ENCODE data around the gene ZNF805.
A peak's percentile ranks its signal among the peaks of the same experiment; 100 is the strongest.
"Not testable (repeated sequence)": the region's sequence is repeated elsewhere in the genome, so short reads cannot be mapped to it uniquely, and the experiment has no call there.

Gene ZNF805

DNA sequence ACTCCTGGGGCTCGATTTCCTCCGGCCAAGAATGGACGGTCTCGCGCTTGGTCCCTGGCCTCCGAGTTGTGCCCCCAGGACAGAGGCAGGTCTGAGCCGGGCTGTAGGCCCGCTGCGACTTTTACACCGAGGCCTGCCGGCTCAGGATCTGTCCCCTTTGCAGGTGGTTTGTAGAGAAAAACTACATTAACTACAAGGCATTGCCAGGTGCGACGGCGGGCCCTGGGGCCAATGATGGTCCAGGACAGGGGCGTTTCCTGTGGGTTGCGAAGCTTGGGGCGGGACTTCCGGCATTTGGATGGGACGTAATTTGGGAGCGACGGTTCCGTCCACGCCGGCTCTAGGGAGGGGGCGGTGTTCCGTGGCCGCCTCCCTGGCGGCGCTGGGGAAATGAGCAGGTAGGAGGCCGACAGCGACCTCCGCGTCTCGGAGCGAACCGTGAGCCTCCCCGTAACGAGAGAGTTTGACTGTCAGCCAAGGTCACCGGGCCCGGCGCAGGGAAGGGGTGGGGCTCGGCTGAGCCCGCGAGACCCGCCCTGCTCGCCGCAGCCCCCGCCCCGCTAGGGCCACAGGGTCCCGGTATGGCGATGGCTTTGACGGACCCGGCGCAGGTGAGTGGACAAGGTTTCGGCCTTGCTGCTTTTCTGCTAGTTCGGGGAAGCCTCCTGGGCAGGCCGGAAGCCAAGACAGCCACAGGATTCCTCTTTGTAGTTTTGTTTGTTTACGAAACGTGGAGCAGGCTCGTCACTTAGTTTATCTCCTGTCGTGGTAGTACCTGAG, at the start of gene ZNF805:
Gene ZNF805, plus strand, starts transcription at position 322 of the 780 bp plus-strand sequence. Its CDS starts 260 bp downstream, at position 582.
- DNase-seq, result peak; percentile 93

DNA sequence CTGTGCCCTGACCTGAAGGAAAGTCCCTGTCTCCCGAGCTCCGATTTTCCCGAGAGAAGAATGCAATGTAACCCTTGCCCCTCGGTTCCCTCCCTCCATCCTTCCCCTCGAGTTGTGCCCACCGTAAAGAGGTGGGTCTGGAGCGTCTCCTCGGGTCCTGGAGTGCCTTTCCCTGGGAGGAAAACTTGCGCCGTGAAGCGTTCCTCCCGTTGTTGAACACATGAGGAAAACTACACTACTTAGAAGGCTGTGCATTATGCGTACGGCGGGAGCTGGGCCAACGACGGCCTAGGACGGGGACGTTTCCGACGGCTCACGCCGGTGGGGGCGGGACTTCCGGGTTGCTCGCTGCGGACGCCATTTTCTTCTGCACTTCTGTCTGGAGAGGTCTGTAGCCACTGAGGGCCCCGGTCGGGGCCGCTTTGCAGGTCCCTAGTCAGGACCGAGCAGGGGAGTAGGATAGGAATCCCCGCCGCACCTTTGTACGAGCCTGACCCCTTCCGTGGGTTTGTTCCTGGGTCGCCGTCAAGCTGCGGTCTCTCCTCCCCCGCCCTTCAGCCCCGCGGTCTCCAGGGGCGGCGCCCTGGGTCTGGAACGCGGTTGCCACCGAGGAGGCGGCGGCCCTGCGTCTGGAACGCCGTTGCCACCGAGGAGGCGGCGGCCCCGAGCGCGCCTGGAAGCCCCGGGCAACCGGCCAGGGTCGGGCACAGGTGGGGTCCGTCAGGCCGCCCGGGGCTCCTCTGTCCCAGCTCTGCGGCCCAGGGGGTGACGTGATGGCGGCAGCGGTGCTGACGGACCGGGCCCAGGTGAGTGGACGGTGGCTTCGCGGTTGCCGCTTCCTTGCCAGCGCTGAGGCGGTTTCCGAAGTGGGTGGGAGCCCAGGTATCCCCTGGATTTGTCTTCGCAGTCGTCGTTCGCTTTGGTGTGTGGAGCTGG, 49.0 kb upstream of the ZNF805 start, which contains the start of gene ZNF264:
Gene ZNF264, plus strand, starts transcription at position 360 of the 936 bp plus-strand sequence. Its CDS starts 414 bp downstream, at position 774.
- DNase-seq, result peak; percentile 76

DNA sequence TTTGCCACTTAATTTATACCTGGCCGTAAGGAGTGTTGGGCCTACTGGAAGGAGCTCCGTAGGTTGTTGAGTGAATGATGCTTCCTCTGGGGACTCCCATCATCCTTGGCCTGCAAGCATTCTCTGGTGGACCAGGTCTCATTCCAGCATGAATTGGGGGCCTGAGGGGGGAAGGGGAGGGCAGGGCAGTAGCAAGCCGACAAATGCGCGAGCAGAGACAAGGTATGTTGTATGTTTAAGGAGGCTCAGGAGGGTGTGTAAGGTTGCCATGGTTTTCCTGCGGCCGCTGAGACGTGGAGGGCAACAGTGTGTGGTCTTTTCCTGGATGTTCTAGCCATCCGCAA, 48.4 kb upstream of the ZNF805 start:
- DNase-seq, result no peak

DNA sequence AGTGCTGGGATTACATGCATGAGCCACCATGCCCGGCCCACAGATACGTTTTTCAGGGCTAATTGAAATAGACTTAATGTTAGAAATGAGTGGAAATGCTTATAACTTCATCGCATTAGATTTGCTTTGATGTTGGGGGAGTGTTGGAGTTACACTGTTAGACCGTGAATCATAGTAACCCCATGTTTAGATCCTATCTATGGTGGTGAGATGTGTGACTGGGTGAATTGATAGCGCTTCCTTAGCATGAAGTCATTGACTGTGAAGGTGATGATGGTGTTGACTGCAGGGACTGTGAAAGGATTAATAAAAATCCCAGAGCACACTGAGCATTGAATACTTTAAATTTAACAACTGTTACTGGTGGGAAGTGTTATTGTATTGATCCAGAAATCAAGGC, 47.4 kb upstream of the ZNF805 start:
- DNase-seq, result no peak

DNA sequence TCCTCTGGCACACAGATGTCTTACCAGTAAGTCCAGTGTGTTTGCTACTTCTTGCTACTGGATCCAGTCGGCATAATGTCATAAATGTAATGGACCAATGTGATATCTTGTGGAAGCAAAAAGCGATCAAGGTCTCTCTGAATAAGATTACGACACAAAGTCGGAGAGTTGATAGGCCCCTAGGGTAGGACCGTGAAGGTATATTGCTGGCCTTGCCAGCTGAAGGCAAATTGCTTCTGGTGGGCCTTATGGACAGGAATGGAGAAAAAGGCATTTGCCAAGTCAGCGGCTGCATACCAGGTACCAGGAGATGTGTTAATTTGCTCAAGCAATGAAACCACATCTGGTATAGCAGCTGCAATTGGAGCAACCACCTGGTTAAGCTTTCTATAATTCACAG, 42.6 kb upstream of the ZNF805 start:
- not testable (repeated sequence) for DNase-seq

DNA sequence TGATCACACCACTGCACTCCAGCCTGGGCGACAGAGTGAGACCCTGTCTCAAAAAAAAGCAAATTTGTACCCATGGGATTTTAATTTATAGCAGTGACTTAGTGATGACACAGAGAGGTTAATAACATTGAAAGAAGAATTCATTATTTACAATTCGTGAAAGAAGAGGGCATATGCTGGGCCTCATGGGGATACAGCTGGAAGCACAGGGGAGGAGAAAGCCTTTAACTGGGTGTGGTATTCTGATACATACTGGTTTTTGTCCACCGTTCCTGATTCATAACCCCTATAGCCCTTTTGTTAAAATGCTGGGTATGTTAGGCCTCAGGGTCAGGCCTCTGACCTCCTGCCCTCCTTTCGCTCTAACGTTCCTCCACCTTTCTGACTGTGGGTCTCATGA, 38.3 kb upstream of the ZNF805 start:
- DNase-seq, result no peak

DNA sequence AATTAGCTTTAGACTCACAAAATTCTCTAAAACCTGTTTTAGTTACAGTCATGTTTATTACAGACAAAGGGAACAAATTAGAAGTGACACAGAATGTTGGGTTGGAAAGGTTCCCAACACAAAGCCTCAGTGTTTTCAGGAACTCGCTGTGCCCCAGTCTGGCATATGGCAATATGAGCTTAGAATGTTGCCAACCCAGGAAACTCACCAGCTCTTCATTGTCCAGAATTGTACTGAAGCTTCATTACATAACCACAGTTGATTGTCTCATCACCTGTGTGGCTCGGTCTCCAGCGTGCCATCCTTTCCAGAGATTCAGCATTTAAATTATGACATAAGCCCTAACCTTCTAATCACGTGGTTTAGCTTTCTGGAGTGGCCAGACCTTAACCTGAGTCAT, 30.1 kb upstream of the ZNF805 start:
- DNase-seq, result no peak

DNA sequence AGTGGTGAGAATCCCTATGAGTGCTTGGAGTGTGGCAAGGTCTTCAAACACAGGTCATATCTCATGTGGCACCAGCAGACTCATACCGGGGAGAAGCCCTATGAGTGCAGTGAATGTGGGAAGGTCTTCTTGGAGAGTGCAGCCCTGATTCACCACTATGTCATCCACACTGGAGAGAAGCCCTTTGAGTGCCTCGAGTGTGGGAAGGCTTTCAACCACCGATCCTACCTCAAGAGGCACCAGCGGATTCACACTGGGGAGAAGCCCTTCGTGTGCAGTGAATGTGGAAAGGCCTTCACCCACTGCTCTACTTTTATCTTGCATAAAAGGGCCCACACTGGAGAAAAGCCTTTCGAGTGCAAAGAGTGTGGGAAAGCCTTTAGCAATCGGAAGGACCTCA, 28.3 kb upstream of the ZNF805 start:
- DNase-seq, result no peak

DNA sequence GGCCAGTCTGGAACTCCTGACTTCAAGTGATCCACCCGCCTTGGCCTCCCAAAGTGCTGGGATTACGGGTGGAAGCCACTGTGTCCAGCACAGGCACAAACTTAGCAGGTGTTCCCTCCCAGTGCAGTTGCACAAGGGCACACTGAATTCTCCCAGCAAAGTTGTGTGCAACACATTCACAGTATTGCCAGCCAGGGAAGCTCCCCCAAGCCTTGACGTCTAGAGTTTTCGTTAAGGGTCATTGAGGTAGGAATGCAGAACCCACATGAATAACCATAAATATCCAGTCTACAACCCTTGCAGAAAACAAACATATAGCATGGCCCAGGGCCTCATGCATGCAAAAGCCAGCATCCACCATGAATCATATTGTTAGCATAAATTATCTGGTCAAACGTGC, 12.9 kb upstream of the ZNF805 start:
- no peak for DNase-seq

DNA sequence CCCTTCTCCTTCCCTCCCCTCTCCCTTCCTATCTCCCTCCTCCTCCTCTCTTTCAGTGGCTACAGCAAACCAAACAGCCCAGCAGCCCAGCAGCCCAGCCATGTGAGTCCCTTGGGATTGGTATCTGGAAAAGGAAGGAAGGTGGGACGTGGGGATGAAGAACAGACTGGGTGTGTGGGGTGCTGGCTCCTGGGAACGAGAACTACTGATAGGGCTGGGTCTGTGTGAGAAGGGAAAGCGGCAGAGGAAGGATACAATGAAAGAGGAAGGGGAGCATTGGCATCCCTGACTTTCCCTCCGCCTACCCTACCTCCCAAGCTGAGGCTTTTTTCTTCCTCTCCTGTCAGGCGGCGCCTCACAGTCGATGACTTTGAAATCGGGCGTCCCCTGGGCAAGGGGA, 8.7 kb upstream of the ZNF805 start:
- DNase-seq, result no peak

DNA sequence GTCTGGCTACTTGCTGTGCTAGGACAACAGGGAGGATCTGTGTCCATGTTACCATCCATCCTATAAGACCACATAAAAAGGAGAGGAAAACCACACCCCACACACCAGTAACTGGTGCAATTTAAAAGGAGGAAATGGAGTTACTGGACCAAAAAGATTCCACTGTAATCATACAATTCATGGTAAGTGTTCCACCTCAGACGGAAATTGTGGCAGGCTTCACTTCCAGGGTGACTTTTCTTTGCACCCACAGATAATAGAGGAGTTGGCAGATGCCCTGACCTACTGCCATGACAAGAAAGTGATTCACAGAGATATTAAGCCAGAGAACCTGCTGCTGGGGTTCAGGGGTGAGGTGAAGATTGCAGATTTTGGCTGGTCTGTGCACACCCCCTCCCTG, 7.2 kb upstream of the ZNF805 start:
- no peak for DNase-seq

DNA sequence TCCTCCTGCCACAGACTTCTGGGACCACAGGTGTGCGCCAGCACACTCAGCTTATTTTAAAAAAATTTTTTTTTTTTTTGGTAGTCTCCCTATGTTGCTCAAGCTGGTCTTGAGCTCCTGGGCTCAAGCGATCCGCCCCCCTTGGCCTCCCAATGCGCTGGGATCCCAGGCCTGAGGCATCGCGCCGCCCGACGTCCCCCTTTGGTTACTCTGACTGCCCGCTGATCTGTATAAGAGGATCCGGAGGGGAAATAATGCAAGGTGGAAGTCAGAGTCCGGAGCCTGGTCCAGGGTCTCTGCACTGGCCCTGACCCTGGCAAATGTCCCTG, 486 bp upstream of the ZNF805 start:
- DNase-seq, result no peak

DNA sequence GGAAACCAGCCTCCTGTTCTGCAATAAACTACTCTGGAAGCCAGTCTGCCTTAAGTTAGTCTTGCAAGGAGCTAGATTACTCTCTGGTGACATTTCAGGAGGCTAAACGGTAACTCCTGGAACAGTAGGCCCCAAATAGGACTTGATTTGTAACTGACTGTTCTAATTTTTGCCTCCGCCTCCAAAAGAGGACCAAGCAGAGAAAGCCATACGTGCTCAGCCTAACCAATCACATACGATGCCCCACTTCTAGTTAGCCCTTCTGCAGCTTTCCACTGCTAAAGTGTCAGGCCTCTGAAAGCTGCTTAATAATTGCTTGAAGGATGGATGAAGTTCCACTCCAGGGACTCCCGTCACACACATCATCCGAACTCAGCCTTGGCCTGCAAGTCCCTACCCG, 744 bp downstream of the ZNF805 start:
- no peak for DNase-seq

DNA sequence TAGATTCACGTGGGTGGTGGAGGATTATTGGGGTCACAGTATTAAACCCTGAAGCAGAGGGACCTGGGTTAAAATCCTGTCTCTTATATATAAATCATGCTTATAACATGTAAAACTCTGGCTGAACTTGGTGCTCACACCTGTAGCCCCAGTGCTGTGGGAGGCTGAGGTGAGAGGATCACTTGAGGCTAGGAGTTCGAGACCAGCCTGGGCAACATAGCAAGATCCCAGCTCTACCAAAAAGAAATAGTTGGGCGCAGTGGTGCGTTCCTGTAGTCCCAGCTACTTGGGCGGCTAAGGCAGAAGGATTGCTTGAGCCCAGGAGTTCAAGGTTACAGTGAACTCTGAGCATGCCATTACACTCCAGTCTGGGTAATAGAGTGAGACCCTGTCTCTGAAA, 2.4 kb downstream of the ZNF805 start:
- no peak for DNase-seq

DNA sequence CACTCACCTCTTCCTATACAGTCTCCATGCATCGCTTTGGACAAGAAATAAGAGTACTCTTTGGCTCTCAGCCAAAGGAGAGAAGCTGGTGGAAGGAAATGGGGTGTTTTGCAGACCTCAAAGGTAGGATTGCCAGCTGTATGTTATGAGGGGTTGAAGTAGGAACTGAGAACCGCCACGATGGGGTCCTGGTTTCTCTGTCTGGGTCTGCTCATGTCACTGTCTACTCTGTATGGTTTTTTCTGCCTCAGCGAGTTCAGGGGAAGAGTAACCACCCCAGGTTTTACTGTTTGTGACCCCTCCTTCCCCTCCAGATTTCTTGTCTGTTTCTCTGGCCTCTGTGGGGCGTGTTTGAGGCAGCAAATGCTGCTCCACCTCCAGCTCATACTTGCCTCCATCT, 4.1 kb downstream of the ZNF805 start:
- no peak for DNase-seq

DNA sequence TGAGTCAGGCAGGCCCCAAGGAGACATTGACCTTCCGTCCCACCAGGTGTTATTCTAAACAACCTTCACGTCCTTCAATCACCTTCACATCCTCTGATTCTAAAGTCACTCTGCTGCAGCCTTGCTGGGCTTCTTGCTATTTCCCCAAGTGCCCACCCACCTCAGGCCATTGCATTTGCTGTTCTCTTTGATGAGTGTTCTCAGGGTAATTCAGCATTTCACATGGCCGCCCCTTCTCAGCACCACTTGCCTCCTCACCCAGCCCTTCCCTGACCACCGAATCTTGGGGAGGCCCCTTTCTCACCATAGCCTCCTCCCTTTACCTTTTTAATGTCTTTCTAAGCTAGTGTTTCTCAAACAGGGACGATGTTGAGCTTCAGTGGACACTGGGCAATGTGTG, 4.6 kb downstream of the ZNF805 start:
- DNase-seq, result no peak

DNA sequence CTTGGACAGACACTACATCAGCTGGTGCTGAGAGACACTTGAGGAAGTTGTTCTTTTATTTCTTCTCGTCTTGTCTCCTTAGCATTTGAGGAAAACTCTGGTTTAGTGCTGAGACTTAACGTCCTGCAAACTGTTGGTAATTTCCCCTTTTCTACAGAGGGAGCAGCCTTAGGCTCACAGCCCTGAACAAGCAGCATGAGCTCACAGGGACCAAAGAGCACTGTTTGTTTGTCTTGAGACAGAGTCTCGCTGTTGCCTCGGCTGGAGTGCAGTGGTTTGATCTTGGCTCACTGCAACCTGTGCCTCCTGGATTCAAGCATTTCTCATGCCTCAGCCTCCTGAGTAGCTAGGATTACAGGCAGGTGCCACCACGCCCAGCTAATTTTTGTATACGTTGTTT, 5.5 kb downstream of the ZNF805 start:
- DNase-seq, result no peak

DNA sequence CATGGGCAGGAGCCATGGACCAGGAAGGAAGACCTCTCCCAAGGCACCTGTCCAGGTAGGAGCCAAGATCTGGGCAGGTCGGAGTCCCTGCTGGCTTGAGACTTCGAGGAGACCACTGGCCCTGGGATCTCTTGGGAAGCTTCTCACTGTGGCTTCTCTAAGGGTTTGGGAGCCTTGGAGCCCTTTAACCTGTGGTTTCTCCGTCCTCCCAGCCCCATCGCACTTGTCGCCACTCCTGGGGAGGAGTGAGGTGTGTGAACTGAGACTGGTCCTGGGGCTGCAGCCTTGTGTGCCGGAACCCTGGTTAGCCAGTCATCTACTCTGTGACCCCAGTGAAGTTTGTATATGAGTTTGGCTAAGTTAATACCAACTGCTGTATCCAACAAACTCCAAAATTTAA, 8.2 kb downstream of the ZNF805 start:
- no peak for DNase-seq

DNA sequence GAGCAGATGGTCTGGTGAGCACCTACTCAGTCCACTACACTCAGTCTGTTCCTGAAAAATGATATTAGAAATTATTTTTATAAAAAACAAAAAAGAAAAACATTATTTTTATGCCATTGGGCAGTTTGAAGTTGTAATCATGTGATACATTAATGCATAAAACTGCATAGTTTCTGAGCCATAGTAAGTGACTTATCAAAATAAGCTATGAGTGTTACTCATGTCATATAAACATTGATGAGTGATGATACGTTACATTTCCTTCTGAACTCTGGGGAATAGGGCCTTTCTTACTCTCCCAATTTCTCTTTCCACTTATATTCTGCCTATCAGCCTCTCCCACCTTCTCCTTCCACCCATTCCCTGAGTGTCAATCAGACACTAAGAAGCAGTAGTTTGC, 8.9 kb downstream of the ZNF805 start:
- DNase-seq, result no peak

DNA sequence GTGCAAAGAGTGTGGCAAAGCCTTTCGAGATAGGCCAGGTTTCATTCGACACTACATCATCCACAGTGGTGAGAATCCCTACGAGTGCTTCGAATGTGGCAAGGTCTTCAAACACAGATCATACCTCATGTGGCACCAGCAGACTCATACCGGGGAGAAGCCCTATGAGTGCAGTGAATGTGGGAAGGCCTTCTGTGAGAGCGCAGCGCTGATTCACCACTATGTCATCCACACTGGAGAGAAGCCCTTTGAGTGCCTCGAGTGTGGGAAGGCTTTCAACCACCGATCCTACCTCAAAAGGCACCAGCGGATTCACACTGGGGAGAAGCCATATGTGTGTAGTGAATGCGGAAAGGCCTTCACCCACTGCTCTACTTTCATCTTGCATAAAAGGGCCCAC, 13.3 kb downstream of the ZNF805 start:
- DNase-seq, result not testable (repeated sequence)

DNA sequence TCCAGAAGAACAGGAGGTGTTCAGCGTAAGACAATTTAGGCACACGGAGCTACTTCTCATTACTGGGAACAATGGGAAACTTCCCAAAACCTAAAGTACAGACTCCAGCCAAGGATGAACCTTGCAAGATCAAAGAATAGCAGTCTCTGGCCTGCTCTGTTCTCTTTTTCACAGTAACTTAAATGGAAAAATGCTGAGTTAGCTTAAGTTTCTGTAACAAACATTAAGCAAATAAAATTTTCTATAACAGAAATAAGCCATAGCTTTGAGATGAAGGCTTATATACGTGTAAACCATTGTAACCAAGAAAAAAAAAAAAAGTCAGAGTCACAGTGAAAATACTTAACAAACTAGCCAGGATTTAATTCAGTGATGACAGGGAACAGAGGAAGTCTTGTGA, 21.6 kb downstream of the ZNF805 start:
- DNase-seq, result no peak

DNA sequence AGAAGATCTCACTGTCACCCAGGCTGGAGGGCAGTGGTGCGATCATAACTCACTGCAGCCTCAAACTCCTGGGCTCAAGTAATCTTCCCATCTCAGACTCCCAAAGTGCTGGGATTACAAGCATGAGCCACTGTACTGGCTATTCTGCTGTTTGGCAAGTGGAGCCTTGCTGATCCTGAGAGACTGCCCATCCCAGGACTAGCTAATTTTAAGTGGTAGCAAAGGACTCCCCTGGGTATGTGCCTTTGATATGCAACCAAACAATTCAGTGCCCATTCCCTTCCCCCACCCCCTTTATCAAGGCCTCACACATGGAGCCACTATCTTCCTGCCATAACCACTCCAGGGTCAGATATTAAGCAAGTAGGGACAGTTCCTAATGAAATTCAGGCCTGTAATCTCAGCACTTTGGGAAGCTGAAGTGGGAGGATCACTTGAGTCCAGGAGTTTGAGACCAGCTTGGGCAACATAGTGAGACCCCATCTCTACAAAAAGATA, 22.9 kb downstream of the ZNF805 start:
- no peak for DNase-seq

DNA sequence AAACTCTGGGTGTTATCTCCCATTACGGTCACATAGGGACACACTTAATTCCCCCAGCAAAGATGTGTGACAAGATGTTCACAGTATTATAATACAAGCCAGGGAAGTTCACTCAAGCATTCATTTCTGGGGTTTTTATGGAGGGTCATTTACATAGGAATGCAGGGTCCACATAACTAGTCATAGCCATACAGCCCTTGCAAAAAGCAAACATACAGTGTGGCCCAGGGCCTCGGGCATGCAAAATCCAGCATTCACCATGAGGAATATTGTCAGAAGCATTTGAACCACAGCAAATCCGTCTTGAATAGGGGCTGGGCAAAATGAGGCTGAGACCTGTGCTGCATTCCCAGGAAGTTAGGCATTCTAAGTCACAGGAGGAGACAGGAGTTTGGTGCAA, 26.9 kb downstream of the ZNF805 start:
- DNase-seq, result no peak
